Kidney (tissue), 14 donors: ENCODE measurements around the gene MRPL46. TPM values are rescaled to one million over a fixed set of nuclear protein-coding genes. Genes with fewer than 3 reads are reported as not detected.

ENCODE experiments used
- DNase-seq, 5 donors: peaks; one replicate each; pipeline ENCODE4 v3.0.0-alpha.2; 2013 to 2020
- FAIRE-seq: peaks from 2 replicates; lab custom pipeline; 2012; peaks lifted over from hg19 to GRCh38; lab: Jason Lieb, UNC
- H3K27ac ChIP-seq, 2 donors: one replicate each; pipeline ENCODE4 v1.7.0; 2013; ENCODE audit warnings: low read depth in 2 of 2, low read length in 2 of 2, inconsistent platforms in 1 of 2
- H3K27me3 ChIP-seq: one replicate; pipeline ENCODE4 v1.7.1; 2013; ENCODE audit warnings: low read length, inconsistent platforms; ENCODE audit not compliant: control insufficient read depth, insufficient read depth
- H3K36me3 ChIP-seq, 3 donors: one replicate each; pipeline versions ENCODE4 v1.7.0 to v1.7.1; 2013; ENCODE audit warnings: low read length in 3 of 3, control low read depth in 1 of 3, inconsistent platforms in 1 of 3; ENCODE audit not compliant: insufficient read depth in 3 of 3, control insufficient read depth in 2 of 3
- H3K4me1 ChIP-seq, 3 donors: one replicate each; pipeline versions ENCODE4 v1.7.0 to v1.7.1; 2013; ENCODE audit warnings: low read length in 3 of 3, inconsistent platforms in 1 of 3, low read depth in 1 of 3; ENCODE audit not compliant: control insufficient read depth in 2 of 3, insufficient read depth in 2 of 3
- H3K4me3 ChIP-seq, 3 donors: one replicate each; pipeline versions ENCODE4 v1.7.0 to v1.8.1; 2013; ENCODE audit warnings: low read length in 3 of 3, control low read depth in 1 of 3, inconsistent platforms in 1 of 3
- H3K9ac ChIP-seq, 3 donors: one replicate each; pipeline versions ENCODE4 v1.7.0 to v1.7.1; 2013; ENCODE audit warnings: low read length in 3 of 3, control low read depth in 1 of 3, inconsistent platforms in 1 of 3
- H3K9me3 ChIP-seq, 3 donors: one replicate each; pipeline versions ENCODE4 v1.7.0 to v1.7.1; 2013; ENCODE audit warnings: low read length in 3 of 3, control low read depth in 1 of 3, inconsistent platforms in 1 of 3; ENCODE audit not compliant: control insufficient read depth in 2 of 3, insufficient read depth in 1 of 3
- intact Hi-C: fragments of 100-400 bp; cut with DNase I; formaldehyde crosslinking; loops from one replicate; pipeline ENCODE4 v1.11.1; 2022
- polyA plus RNA-seq: library from polyadenylated mRNA; stranded (reverse); fragments of 350-450 nt; fragmentation: Illumina TruSeq; extraction: RNeasy Lipid Tissue Mini Kit (QIAGEN cat#74804); gene quantifications from one replicate; pipeline ENCODE4 v1.2.3, GENCODE V29; 2014; ENCODE audit warnings: low read depth, low replicate concordance; ENCODE audit not compliant: insufficient read depth
- total RNA-seq: library from RNA; stranded (reverse); fragmentation: NEBNext Ultra II Directional; extraction: Animal tissue kit (Norgen Biotek cat#: 25700); gene quantifications from one replicate; pipeline ENCODE4 v1.2.1, GENCODE V29; 2021
- TF ChIP-seq, protein P1 (sequence below): IDR thresholded peaks from 3 replicates; pipeline ENCODE4 v1.5.1; 2012; ENCODE audit warnings: mild to moderate bottlenecking, moderate library complexity, borderline replicate concordance; ENCODE audit not compliant: insufficient read depth; ENCODE audit errors: extremely low read depth
- donor health status: control.
- donor health status: control.
- donor health status: control.
- donor health status: control.
- donor health status: control.
- donor health status: DM: yes; HTN: yes; CAD: no.
- donor health status: Normal renal cell carcinoma (clear cell type).

The MRPL46 gene
- total and polyA plus RNA-seq, 2 donors from 2014 or later = 24.7 to 73.4 TPM

DNA sequence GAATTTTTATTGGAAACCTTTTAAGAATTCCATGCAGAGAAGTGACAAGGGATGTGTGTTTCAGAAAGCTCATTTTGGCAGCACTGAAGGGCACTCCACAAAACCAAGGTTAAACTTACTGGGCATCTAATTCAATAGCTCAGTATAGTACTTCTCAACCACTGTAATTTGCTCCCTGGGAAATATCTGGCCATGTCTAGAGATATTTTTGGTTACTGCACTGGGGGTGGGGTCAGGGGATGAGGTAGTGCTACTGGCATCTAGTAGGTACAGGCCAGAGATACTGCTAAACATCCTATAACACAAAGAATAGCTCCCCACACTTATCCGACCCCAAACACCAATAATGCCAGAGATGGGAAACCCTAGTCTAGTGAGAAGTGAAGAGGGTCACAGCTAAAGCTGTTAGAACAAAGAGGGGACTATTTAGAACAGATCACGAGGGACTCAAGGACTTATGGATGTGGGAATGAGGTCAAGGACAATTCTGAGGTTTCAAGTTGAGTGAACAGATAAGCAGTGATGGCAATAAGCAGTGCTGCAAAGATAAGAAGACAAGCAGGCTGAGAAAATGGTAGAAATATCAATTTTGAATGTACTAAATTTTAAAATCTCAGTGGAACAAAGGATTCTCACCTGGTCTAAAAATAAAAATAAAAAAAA lies 3.2 kb downstream of the MRPL46 start:
- TF ChIP-seq, protein P1, sequence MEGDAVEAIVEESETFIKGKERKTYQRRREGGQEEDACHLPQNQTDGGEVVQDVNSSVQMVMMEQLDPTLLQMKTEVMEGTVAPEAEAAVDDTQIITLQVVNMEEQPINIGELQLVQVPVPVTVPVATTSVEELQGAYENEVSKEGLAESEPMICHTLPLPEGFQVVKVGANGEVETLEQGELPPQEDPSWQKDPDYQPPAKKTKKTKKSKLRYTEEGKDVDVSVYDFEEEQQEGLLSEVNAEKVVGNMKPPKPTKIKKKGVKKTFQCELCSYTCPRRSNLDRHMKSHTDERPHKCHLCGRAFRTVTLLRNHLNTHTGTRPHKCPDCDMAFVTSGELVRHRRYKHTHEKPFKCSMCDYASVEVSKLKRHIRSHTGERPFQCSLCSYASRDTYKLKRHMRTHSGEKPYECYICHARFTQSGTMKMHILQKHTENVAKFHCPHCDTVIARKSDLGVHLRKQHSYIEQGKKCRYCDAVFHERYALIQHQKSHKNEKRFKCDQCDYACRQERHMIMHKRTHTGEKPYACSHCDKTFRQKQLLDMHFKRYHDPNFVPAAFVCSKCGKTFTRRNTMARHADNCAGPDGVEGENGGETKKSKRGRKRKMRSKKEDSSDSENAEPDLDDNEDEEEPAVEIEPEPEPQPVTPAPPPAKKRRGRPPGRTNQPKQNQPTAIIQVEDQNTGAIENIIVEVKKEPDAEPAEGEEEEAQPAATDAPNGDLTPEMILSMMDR = no peak
- Histone ChIP-seq H3K9me3 (no peaks in the 10 kb centered on the region), H3K27ac (no peak overlapping the region), H3K4me3 (no peak overlapping the region), H3K36me3 (peaks cover 12 to 37% (median 32%) of the 10 kb centered on the region in 3 donors), H3K27me3 (no peaks in the 10 kb centered on the region), H3K4me1 (peaks cover 3 to 15% (median 5%) of the 10 kb centered on the region in 3 donors), H3K9ac (no peak overlapping the region)
- FAIRE-seq = no peak
- intact Hi-C loops = no loop called here
- no peak for DNase-seq

DNA sequence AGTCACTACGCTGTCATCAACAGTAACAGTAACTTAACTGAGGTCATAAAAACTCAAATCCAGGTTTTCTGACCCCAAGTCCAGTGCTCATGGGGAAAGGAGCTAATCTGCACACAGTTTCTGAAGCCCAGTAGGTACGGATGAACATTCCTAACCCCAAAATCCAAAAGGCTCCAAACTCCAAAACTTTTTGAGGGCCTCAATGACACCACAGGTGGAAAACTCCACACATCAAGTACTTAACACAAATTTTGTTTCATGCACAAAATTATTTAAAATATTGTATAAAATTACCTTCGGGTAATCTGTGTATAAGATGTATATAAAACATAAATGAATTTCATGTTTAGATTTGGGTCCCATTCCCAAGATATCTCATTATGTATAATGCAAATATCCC lies 10.5 kb downstream of the MRPL46 start:
- Histone ChIP-seq H3K36me3 (peaks cover 7 to 31% (median 28%) of the 10 kb centered on the region in 3 donors), H3K9ac (no peak overlapping the region), H3K27me3 (no peaks in the 10 kb centered on the region), H3K4me1 (peaks cover 0 to 4% (median 0%) of the 10 kb centered on the region in 3 donors), H3K9me3 (no peaks in the 10 kb centered on the region), H3K27ac (no peak overlapping the region), H3K4me3 (no peak overlapping the region)
- TF ChIP-seq, protein P1 = no peak
- DNase-seq = no peak
- no peak for FAIRE-seq
- intact Hi-C loops = no loop called here

DNA sequence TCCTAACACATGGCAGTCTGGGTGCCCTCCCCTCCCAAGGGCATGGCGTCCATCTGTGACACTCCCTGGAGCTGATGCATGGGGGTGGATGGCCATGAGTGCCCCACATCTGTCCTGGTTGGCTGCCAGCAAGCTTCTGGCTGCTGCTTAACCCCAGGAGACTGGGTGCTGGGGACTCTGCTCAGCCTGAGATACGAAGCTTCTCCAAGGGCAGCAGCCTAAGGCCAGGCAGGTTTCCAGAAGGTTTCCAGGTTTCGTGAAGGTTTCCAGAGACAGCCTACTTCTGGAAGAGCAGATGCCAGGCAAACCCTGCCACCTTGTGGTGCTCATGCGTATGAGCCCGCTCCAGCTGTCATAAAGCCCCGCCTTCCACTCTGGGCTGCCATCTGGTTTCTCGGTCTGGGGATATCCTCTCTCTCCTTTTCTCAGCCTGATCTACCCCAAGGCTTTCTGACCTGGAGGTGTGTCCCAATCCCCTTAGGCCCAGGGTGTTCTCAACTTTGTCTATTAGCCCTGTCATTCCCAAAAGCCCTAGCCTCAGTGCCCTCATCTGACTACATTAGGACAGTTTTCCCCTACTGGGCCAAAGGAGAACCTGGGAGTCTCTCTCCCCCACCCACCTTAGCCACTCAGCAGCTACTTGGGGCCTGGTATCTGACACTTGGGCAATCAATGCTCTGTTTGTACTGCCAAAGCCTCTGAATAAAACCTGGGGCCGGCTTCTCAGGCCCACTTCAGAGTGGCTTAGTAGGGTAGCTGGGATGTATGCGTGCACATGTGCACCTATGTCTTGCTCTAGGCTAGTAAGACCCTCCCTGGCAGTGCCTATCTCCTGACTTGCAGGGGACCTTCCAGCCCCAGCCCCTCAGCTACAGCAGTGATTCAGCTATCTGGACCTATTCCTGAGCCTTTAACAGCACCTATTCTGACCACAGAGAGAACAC lies 12.0 kb downstream of the MRPL46 start:
- no peaks in the 10 kb centered on the region for H3K9me3 ChIP-seq
- FAIRE-seq (no peak), DNase-seq (peak in 4 of 5 donors; percentile 66 to 84 (median 80))
- peaks cover 0 to 4% (median 0%) of the 10 kb centered on the region in 3 donors for H3K4me1 ChIP-seq
- H3K36me3 ChIP-seq = peaks cover 4 to 24% (median 21%) of the 10 kb centered on the region in 3 donors
- H3K4me3 ChIP-seq = no peak overlapping the region
- TF ChIP-seq, protein P1 = peak; percentile 73
- intact Hi-C loops = no loop called here
- H3K9ac ChIP-seq = no peak overlapping the region
- H3K27ac ChIP-seq = no peak overlapping the region
- no peaks in the 10 kb centered on the region for H3K27me3 ChIP-seq
